H1 (cell line): ENCODE data around the gene RBM8A. TPM values are rescaled to one million over a fixed set of nuclear protein-coding genes. Genes with fewer than 3 reads are reported as not detected.

Source experiments
- JUND ChIP-seq: IDR thresholded peaks from 2 replicates; pipeline ENCODE4 v1.6.1; 2011; ENCODE audit warnings: mild to moderate bottlenecking, improper control_type of control experiment, low read length
- TEAD4 ChIP-seq: IDR thresholded peaks from 2 replicates; pipeline ENCODE4 v1.6.1; 2012; ENCODE audit warnings: low read depth, low read length, inconsistent platforms, mixed read lengths
- polyA plus RNA-seq, 7 experiments: library from polyadenylated mRNA; depleted of rRNA in 3 of 7; stranded (reverse) in 5 of 7; unstranded in 2 of 7; fragments of >200 nt in 5 of 7; fragments of 200-250 nt in 2 of 7; gene quantifications; 1 replicate in 5 of 7; 2 replicates in 1 of 7; 4 replicates in 1 of 7; pipeline versions ENCODE4 v1.2.1 to v1.2.3, GENCODE V29; 2011 to 2013; ENCODE audit warnings: missing spikeins in 2 of 7, mixed read lengths in 2 of 7
- total RNA-seq: library from RNA; stranded (reverse); fragmentation: NEBNext Ultra II Directional; extraction: Animal tissue kit (Norgen Biotek cat#: 25700); gene quantifications from 2 replicates; pipeline ENCODE4 v1.2.1, GENCODE V29; 2021

Gene RBM8A
- total and polyA plus RNA-seq, 2 of the 8 experiments (the other 6 are each of a cell fraction or from before 2014, with no cell fraction given): 125 to 216 TPM

- no peak for TF ChIP-seq TEAD4
- no peak for TF ChIP-seq JUND
Measured at GRCh38 chr1:145972580-145972979, 45.3 kb upstream of the RBM8A start (continued).
